ENCODE measurements around the gene CRYL1.

DNA sequence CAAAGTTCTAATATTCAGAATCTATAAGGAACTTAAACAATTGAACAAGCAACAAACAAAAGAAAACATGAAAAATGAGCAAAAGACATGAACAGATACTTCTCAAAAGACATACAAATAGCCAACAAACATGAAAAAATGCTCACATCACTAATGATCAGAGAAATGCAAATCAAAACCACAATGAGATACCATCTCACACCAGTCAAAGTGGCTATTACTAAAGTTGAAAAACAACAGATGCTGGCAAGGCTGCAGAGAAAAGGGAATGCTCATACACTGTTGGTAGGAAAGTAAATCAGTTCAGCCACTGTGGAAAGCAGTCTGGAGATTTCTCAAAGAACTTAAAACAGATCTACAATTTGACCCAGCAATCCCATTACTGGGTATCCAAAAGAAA is 74.3 kb downstream of the CRYL1 start:
- TF ChIP-seq EZH2 (IDR thresholded peaks at IDR 0.05; ENCODE audit: borderline replicate concordance, insufficient read depth, low read depth, low read length, poor library complexity, severe bottlenecking) = no peak
- TF ChIP-seq, protein P1, sequence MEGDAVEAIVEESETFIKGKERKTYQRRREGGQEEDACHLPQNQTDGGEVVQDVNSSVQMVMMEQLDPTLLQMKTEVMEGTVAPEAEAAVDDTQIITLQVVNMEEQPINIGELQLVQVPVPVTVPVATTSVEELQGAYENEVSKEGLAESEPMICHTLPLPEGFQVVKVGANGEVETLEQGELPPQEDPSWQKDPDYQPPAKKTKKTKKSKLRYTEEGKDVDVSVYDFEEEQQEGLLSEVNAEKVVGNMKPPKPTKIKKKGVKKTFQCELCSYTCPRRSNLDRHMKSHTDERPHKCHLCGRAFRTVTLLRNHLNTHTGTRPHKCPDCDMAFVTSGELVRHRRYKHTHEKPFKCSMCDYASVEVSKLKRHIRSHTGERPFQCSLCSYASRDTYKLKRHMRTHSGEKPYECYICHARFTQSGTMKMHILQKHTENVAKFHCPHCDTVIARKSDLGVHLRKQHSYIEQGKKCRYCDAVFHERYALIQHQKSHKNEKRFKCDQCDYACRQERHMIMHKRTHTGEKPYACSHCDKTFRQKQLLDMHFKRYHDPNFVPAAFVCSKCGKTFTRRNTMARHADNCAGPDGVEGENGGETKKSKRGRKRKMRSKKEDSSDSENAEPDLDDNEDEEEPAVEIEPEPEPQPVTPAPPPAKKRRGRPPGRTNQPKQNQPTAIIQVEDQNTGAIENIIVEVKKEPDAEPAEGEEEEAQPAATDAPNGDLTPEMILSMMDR (IDR thresholded peaks at IDR 0.05) = no peak
